ENCODE data around the gene MACROD1. TPM values are rescaled to one million over a fixed set of nuclear protein-coding genes. Genes with fewer than 3 reads are reported as not detected.
A peak's percentile ranks its signal among the peaks of the same experiment; 100 is the strongest.

Gene MACROD1
- total and polyA plus RNA-seq, 9 of the 15 experiments (the other 6 are each of a cell fraction or from before 2014, with no cell fraction given) = 1.1 to 60.0 (median 26.4) TPM

- no peak for TF ChIP-seq MCM7 (IDR thresholded peaks at IDR 0.05)
- no peak for TF ChIP-seq CBX1 (IDR thresholded peaks at IDR 0.05; ENCODE audit: low read depth)
- no peak for TF ChIP-seq MEF2A (IDR thresholded peaks at IDR 0.05; ENCODE audit: control insufficient read depth, low read depth, low read length)
- TF ChIP-seq ZEB2 (IDR thresholded peaks at IDR 0.05) = no peak
- TF ChIP-seq HDGF (IDR thresholded peaks at IDR 0.05) = no peak
- TF ChIP-seq PATZ1 (CRISPR knock-in tag; IDR thresholded peaks at IDR 0.05; ENCODE audit: borderline replicate concordance) = no peak
- TF ChIP-seq CGGBP1 (CRISPR knock-in tag; IDR thresholded peaks at IDR 0.05) = no peak
- peak; percentile 81 for TF ChIP-seq ZBTB33 (CRISPR knock-in tag; IDR thresholded peaks at IDR 0.05)
- no peak for TF ChIP-seq HMG20A (CRISPR knock-in tag; conservative IDR thresholded peaks at IDR 0.05)
- TF ChIP-seq BCOR (IDR thresholded peaks at IDR 0.05) = peak; percentile 77
- TF ChIP-seq ARID3A (IDR thresholded peaks at IDR 0.05; ENCODE audit: borderline replicate concordance, low read depth, low read length) = no peak
- TF ChIP-seq ZBTB11 (CRISPR knock-in tag; IDR thresholded peaks at IDR 0.05) = no peak
- 0 out of 4 replicates have a peak, but pooled peaks of 1 of the 2 experiments have one; percentile 39 for TF ChIP-seq FOXA3 (CRISPR knock-in tag; conservative IDR thresholded peaks at IDR 0.05 in 1 of 2, IDR thresholded peaks at IDR 0.05 in 1 of 2)
- TF ChIP-seq RBM39 (optimal IDR thresholded peaks at IDR 0.05; ENCODE audit: low read depth, low read length) = no peak
- TF ChIP-seq ZNF644 (tag; IDR thresholded peaks at IDR 0.05; ENCODE audit: low read depth) = no peak
- no peak for TF ChIP-seq RAD21 (CRISPR knock-in tag; conservative IDR thresholded peaks at IDR 0.05 in 1 of 2, IDR thresholded peaks at IDR 0.05 in 1 of 2)
These were observed 84.0 kb downstream of the MACROD1 start (continued) for GRCh38 chr11:64081745-64082442.
